HCT116 (cell line): ENCODE results near the gene ARL8B.

ENCODE experiments used
- EZH2 ChIP-seq: fragments of 200-600 bp; sonication (generic); IDR thresholded peaks from 2 replicates; pipeline ENCODE4 v1.6.1; 2017; ENCODE audit warnings: antibody characterized with exemption, mixed run types
- EZH2phosphoT487 ChIP-seq: fragments of 200-600 bp; IDR thresholded peaks from 2 replicates; pipeline ENCODE4 v1.6.1; 2018; ENCODE audit warnings: antibody characterized with exemption, borderline replicate concordance
- POLR2A ChIP-seq: IDR thresholded peaks from 2 replicates; pipeline ENCODE4 v1.7.0; 2011; ENCODE audit warnings: borderline replicate concordance; ENCODE audit not compliant: insufficient read depth, insufficient read length; ENCODE audit errors: extremely low read depth
- POLR2AphosphoS5 ChIP-seq: IDR thresholded peaks from 2 replicates; pipeline ENCODE4 v1.6.1; 2011; ENCODE audit warnings: mild to moderate bottlenecking, low read depth, low read length, moderate library complexity
- RAD21 ChIP-seq: IDR thresholded peaks from 2 replicates; pipeline ENCODE4 v1.6.1; 2012; ENCODE audit warnings: low read depth, mild to moderate bottlenecking
- SIN3A ChIP-seq: IDR thresholded peaks from 2 replicates; pipeline ENCODE4 v1.6.1; 2012; ENCODE audit warnings: low read depth
- TF ChIP-seq, protein P1 (sequence below), 3 experiments: fragments of 200-600 bp in 1 of 3; sonication (generic) in 1 of 3; IDR thresholded peaks in 2 of 3; conservative IDR thresholded peaks in 1 of 3; 2 replicates each; pipeline ENCODE4 v1.5.1; 2012 to 2017; ENCODE audit warnings: low read depth in 2 of 3, low read length in 2 of 3, antibody characterized with exemption in 1 of 3, borderline replicate concordance in 1 of 3, control low read depth in 1 of 3, mild to moderate bottlenecking in 1 of 3, mixed read lengths in 1 of 3, mixed run types in 1 of 3, moderate library complexity in 1 of 3; ENCODE audit not compliant: insufficient read depth in 1 of 3
- TF ChIP-seq, protein P2 (sequence below): IDR thresholded peaks from 2 replicates; pipeline ENCODE4 v1.6.1; 2012; ENCODE audit warnings: low read depth
- TF ChIP-seq, protein P3 (sequence below): IDR thresholded peaks from 2 replicates; pipeline ENCODE4 v1.6.1; 2012

DNA sequence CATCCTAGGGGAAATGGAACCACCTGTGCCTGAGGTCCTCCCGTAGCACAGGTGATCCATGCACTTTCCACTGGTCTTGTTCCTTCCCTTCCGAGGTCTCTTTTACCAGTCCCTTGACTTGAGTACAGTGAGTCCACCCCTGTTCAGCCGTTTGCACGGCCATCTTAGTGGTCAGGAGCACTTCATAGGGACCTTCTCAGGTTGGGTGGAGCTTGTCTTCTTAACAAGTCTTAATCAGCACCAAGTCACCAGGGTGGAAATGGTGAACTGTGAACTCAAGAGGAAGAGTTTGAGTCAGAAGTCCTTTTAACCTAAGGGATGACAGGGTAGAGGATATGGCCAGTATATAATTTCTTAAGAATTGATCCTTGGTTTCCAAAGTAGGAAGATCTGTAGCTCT, 21.4 kb downstream of the ARL8B start:
- TF ChIP-seq, protein P1, sequence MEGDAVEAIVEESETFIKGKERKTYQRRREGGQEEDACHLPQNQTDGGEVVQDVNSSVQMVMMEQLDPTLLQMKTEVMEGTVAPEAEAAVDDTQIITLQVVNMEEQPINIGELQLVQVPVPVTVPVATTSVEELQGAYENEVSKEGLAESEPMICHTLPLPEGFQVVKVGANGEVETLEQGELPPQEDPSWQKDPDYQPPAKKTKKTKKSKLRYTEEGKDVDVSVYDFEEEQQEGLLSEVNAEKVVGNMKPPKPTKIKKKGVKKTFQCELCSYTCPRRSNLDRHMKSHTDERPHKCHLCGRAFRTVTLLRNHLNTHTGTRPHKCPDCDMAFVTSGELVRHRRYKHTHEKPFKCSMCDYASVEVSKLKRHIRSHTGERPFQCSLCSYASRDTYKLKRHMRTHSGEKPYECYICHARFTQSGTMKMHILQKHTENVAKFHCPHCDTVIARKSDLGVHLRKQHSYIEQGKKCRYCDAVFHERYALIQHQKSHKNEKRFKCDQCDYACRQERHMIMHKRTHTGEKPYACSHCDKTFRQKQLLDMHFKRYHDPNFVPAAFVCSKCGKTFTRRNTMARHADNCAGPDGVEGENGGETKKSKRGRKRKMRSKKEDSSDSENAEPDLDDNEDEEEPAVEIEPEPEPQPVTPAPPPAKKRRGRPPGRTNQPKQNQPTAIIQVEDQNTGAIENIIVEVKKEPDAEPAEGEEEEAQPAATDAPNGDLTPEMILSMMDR (IDR thresholded peaks at IDR 0.05 in 2 of 3, conservative IDR thresholded peaks at IDR 0.05 in 1 of 3; ENCODE audit: borderline replicate concordance in 1 of 3, insufficient read depth in 1 of 3, low read depth in 2 of 3, low read length in 2 of 3) = no peak
- TF ChIP-seq, protein P2, sequence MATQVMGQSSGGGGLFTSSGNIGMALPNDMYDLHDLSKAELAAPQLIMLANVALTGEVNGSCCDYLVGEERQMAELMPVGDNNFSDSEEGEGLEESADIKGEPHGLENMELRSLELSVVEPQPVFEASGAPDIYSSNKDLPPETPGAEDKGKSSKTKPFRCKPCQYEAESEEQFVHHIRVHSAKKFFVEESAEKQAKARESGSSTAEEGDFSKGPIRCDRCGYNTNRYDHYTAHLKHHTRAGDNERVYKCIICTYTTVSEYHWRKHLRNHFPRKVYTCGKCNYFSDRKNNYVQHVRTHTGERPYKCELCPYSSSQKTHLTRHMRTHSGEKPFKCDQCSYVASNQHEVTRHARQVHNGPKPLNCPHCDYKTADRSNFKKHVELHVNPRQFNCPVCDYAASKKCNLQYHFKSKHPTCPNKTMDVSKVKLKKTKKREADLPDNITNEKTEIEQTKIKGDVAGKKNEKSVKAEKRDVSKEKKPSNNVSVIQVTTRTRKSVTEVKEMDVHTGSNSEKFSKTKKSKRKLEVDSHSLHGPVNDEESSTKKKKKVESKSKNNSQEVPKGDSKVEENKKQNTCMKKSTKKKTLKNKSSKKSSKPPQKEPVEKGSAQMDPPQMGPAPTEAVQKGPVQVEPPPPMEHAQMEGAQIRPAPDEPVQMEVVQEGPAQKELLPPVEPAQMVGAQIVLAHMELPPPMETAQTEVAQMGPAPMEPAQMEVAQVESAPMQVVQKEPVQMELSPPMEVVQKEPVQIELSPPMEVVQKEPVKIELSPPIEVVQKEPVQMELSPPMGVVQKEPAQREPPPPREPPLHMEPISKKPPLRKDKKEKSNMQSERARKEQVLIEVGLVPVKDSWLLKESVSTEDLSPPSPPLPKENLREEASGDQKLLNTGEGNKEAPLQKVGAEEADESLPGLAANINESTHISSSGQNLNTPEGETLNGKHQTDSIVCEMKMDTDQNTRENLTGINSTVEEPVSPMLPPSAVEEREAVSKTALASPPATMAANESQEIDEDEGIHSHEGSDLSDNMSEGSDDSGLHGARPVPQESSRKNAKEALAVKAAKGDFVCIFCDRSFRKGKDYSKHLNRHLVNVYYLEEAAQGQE = no peak
- TF ChIP-seq EZH2 (no peak), SIN3A (no peak), EZH2phosphoT487 (no peak), RAD21 (no peak), POLR2AphosphoS5 (no peak), POLR2A (no peak)
- TF ChIP-seq, protein P3, sequence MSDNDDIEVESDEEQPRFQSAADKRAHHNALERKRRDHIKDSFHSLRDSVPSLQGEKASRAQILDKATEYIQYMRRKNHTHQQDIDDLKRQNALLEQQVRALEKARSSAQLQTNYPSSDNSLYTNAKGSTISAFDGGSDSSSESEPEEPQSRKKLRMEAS = no peak
